Spleen (tissue), 11 donors: ENCODE measurements around the gene KIAA1217. TPM values are rescaled to one million over a fixed set of nuclear protein-coding genes. Genes with fewer than 3 reads are reported as not detected.

Experiments used
- DNase-seq: peaks from one replicate; pipeline ENCODE4 v3.0.0-alpha.2; 2020
- H3K27ac ChIP-seq, 8 donors: fragments of 200-600 bp; sonication (generic) in 7 of 8; 1 replicate in 4 of 8; 2 replicates in 4 of 8; pipeline versions ENCODE4 v1.5.0 to v1.8.0; 2016 to 2021; ENCODE audit warnings: inconsistent platforms in 4 of 8, mild to moderate bottlenecking in 4 of 8, moderate library complexity in 1 of 8
- H3K27me3 ChIP-seq, 7 donors: fragments of 200-600 bp; sonication (generic) in 6 of 7; replicated peaks in 1 of 7; 1 replicate in 4 of 7; 2 replicates in 3 of 7; pipeline versions ENCODE4 v1.5.0 to v1.8.0; 2016 to 2021; ENCODE audit warnings: inconsistent platforms in 3 of 7, mild to moderate bottlenecking in 1 of 7
- H3K36me3 ChIP-seq, 6 donors: fragments of 200-600 bp; sonication (generic) in 5 of 6; 1 replicate in 4 of 6; 2 replicates in 2 of 6; pipeline versions ENCODE4 v1.5.0 to v1.8.0; 2016 to 2021; ENCODE audit warnings: inconsistent platforms in 2 of 6
- H3K4me1 ChIP-seq, 6 donors: fragments of 200-600 bp; sonication (generic) in 5 of 6; 1 replicate in 3 of 6; 2 replicates in 3 of 6; pipeline versions ENCODE4 v1.5.0 to v1.8.0; 2016 to 2021; ENCODE audit warnings: inconsistent platforms in 3 of 6
- H3K4me3 ChIP-seq, 8 donors: fragments of 200-600 bp; sonication (generic) in 7 of 8; 1 replicate in 4 of 8; 2 replicates in 4 of 8; pipeline versions ENCODE4 v1.5.0 to v1.8.0; 2016 to 2021; ENCODE audit warnings: inconsistent platforms in 4 of 8, mild to moderate bottlenecking in 4 of 8, moderate library complexity in 2 of 8
- H3K9me3 ChIP-seq, 8 donors: fragments of 200-600 bp; sonication (generic) in 7 of 8; 1 replicate in 4 of 8; 2 replicates in 4 of 8; pipeline versions ENCODE4 v1.5.0 to v1.8.0; 2016 to 2021; ENCODE audit warnings: inconsistent platforms in 4 of 8
- CTCF ChIP-seq, 11 experiments: fragments of 200-600 bp in 7 of 11; fragments of 450-650 bp in 4 of 11; sonication (generic) in 4 of 11; IDR thresholded peaks in 8 of 11; conservative IDR thresholded peaks in 3 of 11; 1 replicate in 7 of 11; 2 replicates in 4 of 11; pipeline versions ENCODE4 v1.4.0 to v1.8.0; 2016 to 2021; ENCODE audit warnings: antibody characterized with exemption in 11 of 11, inconsistent platforms in 4 of 11, mild to moderate bottlenecking in 1 of 11
- POLR2A ChIP-seq, 3 donors: fragments of 450-650 bp; IDR thresholded peaks; one replicate each; pipeline ENCODE4 v1.5.1; 2017; ENCODE audit warnings: antibody characterized with exemption in 3 of 3, mild to moderate bottlenecking in 1 of 3
- POLR2AphosphoS5 ChIP-seq, 3 donors: sonication (generic); formaldehyde crosslinking; IDR thresholded peaks; one replicate each; pipeline ENCODE4 v1.5.1; 2017; ENCODE audit warnings: antibody characterized with exemption in 3 of 3
- WGBS, 5 donors: extraction: QIAGEN DNeasy Blood & Tissue Kit in 3 of 5; methylation state at CpG; one replicate each; pipeline versions ENCODE4 v1.1.5 to v1.1.7; 2013 to 2018; 5-methylcytosine and 5-hydroxymethylcytosine counted together
- intact Hi-C: fragments of 100-400 bp; cut with DNase I; formaldehyde crosslinking; loops from one replicate; pipeline ENCODE4 v1.15.0; 2023; ENCODE audit warnings: low total_unique reads
- polyA plus RNA-seq, 3 donors: library from polyadenylated mRNA; stranded (reverse); fragments of 200-250 nt; gene quantifications; one replicate each; pipeline ENCODE4 v1.2.1, GENCODE V29; 2013
- total RNA-seq, 7 donors: library from RNA; depleted of rRNA in 3 of 7; stranded (reverse); fragments of >200 nt in 3 of 7; fragmentation: NEBNext Ultra II Directional in 4 of 7; extraction: Animal tissue kit (Norgen Biotek cat#: 25700) in 4 of 7; gene quantifications; one replicate each; pipeline versions ENCODE4 v1.1.0 to v1.2.1, GENCODE V29; 2016 to 2021
- donor health status: healthy with polysubstance abuse.
- donor health status: DM: no; HTN: no; CAD: no; lungs with moderate emphysema.
- donor health status: DM: no; HTN: no; CAD: no.
- donor health status: Bipolar disorder and iron deficiency.
- donor health status: healthy.
- donor health status: DM: no; HTN: no; CAD: no.
- donor health status: DM: yes; HTN: yes; CAD: no.

The KIAA1217 gene
- total and polyA plus RNA-seq, 10 donors: 2.2 to 40.7 (median 21.4) TPM

GRCh38 chr10:24168258-24169170, 40.4 kb upstream of the KIAA1217 start:
- no peak for DNase-seq
- H3K9me3 ChIP-seq: peaks cover 0 to 6% (median 0%) of the 10 kb centered on the region in 8 donors
- WGBS, 5 donors: 10 to 41% (median 14%) methylated on average over 5 of the region's 5 CpGs
- H3K4me1 ChIP-seq: peaks cover 0 to 7% (median 0%) of the 10 kb centered on the region in 6 donors
- H3K4me3 ChIP-seq: no peak overlapping the region
- no peak overlapping the region for H3K27ac ChIP-seq
- TF ChIP-seq POLR2A (IDR thresholded peaks at IDR 0.05) (no peak), CTCF (IDR thresholded peaks at IDR 0.05 in 8 of 11, conservative IDR thresholded peaks at IDR 0.05 in 3 of 11) (no peak), POLR2AphosphoS5 (IDR thresholded peaks at IDR 0.05) (no peak)
- H3K36me3 ChIP-seq: no peaks in the 10 kb centered on the region
- intact Hi-C loops: no loop called here
- no peaks in the 10 kb centered on the region for H3K27me3 ChIP-seq

GRCh38 chr10:24170199-24170598, 38.7 kb upstream of the KIAA1217 start:
- Histone ChIP-seq H3K9me3 (no peaks in the 10 kb centered on the region), H3K36me3 (no peaks in the 10 kb centered on the region), H3K4me3 (no peak overlapping the region), H3K4me1 (peaks cover 0 to 7% (median 0%) of the 10 kb centered on the region in 6 donors), H3K27ac (no peak overlapping the region), H3K27me3 (no peaks in the 10 kb centered on the region)
- WGBS, 5 donors: 70 to 80% (median 74%) methylated on average over 5 of the region's 5 CpGs
- no peak for DNase-seq
- TF ChIP-seq POLR2A (IDR thresholded peaks at IDR 0.05): no peak
- no peak for TF ChIP-seq POLR2AphosphoS5 (IDR thresholded peaks at IDR 0.05)
- no peak for TF ChIP-seq CTCF (IDR thresholded peaks at IDR 0.05 in 8 of 11, conservative IDR thresholded peaks at IDR 0.05 in 3 of 11)
- intact Hi-C loops: no loop called here

- WGBS, 5 donors: 93 to 99% (median 97%) methylated on average over 3 of the region's 3 CpGs
- no peak overlapping the region for H3K4me3 ChIP-seq
- peaks cover 0 to 7% (median 0%) of the 10 kb centered on the region in 6 donors for H3K4me1 ChIP-seq
- intact Hi-C loops: no loop called here
- no peak for DNase-seq
- TF ChIP-seq POLR2A (IDR thresholded peaks at IDR 0.05) (no peak), POLR2AphosphoS5 (IDR thresholded peaks at IDR 0.05) (no peak), CTCF (IDR thresholded peaks at IDR 0.05 in 8 of 11, conservative IDR thresholded peaks at IDR 0.05 in 3 of 11) (no peak)
- no peaks in the 10 kb centered on the region for H3K27me3 ChIP-seq
- peaks cover 0 to 16% (median 12%) of the 10 kb centered on the region in 8 donors for H3K9me3 ChIP-seq
- H3K36me3 ChIP-seq: no peaks in the 10 kb centered on the region
- no peak overlapping the region for H3K27ac ChIP-seq
Observed at GRCh38 chr10:24172909-24173308, 36.0 kb upstream of the KIAA1217 start.

GRCh38 chr10:24174014-24174413, 34.9 kb upstream of the KIAA1217 start:
- Histone ChIP-seq H3K36me3 (no peaks in the 10 kb centered on the region), H3K4me1 (no peaks in the 10 kb centered on the region), H3K27ac (no peak overlapping the region), H3K27me3 (no peaks in the 10 kb centered on the region), H3K9me3 (peaks cover 0 to 27% (median 20%) of the 10 kb centered on the region in 8 donors), H3K4me3 (no peak overlapping the region)
- no peak for TF ChIP-seq POLR2A (IDR thresholded peaks at IDR 0.05)
- no peak for TF ChIP-seq POLR2AphosphoS5 (IDR thresholded peaks at IDR 0.05)
- no peak for TF ChIP-seq CTCF (IDR thresholded peaks at IDR 0.05 in 8 of 11, conservative IDR thresholded peaks at IDR 0.05 in 3 of 11)
- WGBS, 5 donors: 66 to 94% (median 81%) methylated on average over 2 of the region's 2 CpGs
- no peak for DNase-seq
- intact Hi-C loops: no loop called here
